ENCODE data around the gene BPHL.
"Not testable (repeated sequence)": the region's sequence is repeated elsewhere in the genome, so short reads cannot be mapped to it uniquely, and the experiment has no call there.

The BPHL gene

GRCh38 chr6:3194535-3195419 lies 76.3 kb downstream of the BPHL start:
- no peaks in the 10 kb centered on the region for H3K79me2 ChIP-seq (ENCODE audit: control insufficient read depth, insufficient read depth, low read length, unreplicated experiment)
- no peak overlapping the region for H3K4me3 ChIP-seq (ENCODE audit: low read depth, low read length)
- H3K27me3 ChIP-seq (ENCODE audit: insufficient read depth, low read length), result no peaks in the 10 kb centered on the region
- no peak overlapping the region for H3K27ac ChIP-seq (ENCODE audit: low read depth, low read length)
- no peaks in the 10 kb centered on the region for H3K4me1 ChIP-seq (ENCODE audit: control insufficient read depth, insufficient read depth, low read length, unreplicated experiment)
- no peak overlapping the region for H2AFZ ChIP-seq (ENCODE audit: low read length, unreplicated experiment)
- no peaks in the 10 kb centered on the region for H3K36me3 ChIP-seq (ENCODE audit: insufficient read depth, low read length)

GRCh38 chr6:3195420-3195694 lies 76.8 kb downstream of the BPHL start:
- Histone ChIP-seq H3K4me1 (ENCODE audit: control insufficient read depth, insufficient read depth, low read length, unreplicated experiment) (no peaks in the 10 kb centered on the region), H3K27me3 (ENCODE audit: insufficient read depth, low read length) (no peaks in the 10 kb centered on the region), H2AFZ (ENCODE audit: low read length, unreplicated experiment) (no peak overlapping the region), H3K79me2 (ENCODE audit: control insufficient read depth, insufficient read depth, low read length, unreplicated experiment) (no peaks in the 10 kb centered on the region), H3K27ac (ENCODE audit: low read depth, low read length) (no peak overlapping the region), H3K4me3 (ENCODE audit: low read depth, low read length) (no peak overlapping the region), H3K36me3 (ENCODE audit: insufficient read depth, low read length) (no peaks in the 10 kb centered on the region)

GRCh38 chr6:3195695-3196497 lies 77.4 kb downstream of the BPHL start:
- Histone ChIP-seq H3K36me3 (ENCODE audit: insufficient read depth, low read length) (no peaks in the 10 kb centered on the region), H3K4me3 (ENCODE audit: low read depth, low read length) (no peak overlapping the region), H3K27ac (ENCODE audit: low read depth, low read length) (no peak overlapping the region), H3K4me1 (ENCODE audit: control insufficient read depth, insufficient read depth, low read length, unreplicated experiment) (no peaks in the 10 kb centered on the region), H2AFZ (ENCODE audit: low read length, unreplicated experiment) (no peak overlapping the region), H3K27me3 (ENCODE audit: insufficient read depth, low read length) (no peaks in the 10 kb centered on the region), H3K79me2 (ENCODE audit: control insufficient read depth, insufficient read depth, low read length, unreplicated experiment) (no peaks in the 10 kb centered on the region)

- Histone ChIP-seq H3K4me1 (ENCODE audit: control insufficient read depth, insufficient read depth, low read length, unreplicated experiment) (no peaks in the 10 kb centered on the region), H3K4me3 (ENCODE audit: low read depth, low read length) (no peak overlapping the region), H3K27me3 (ENCODE audit: insufficient read depth, low read length) (no peaks in the 10 kb centered on the region), H3K36me3 (ENCODE audit: insufficient read depth, low read length) (no peaks in the 10 kb centered on the region), H2AFZ (ENCODE audit: low read length, unreplicated experiment) (no peak overlapping the region), H3K79me2 (ENCODE audit: control insufficient read depth, insufficient read depth, low read length, unreplicated experiment) (no peaks in the 10 kb centered on the region), H3K27ac (ENCODE audit: low read depth, low read length) (no peak overlapping the region)
Observed at GRCh38 chr6:3196770-3197169, 78.3 kb downstream of the BPHL start.

GRCh38 chr6:3197734-3198133 lies 79.2 kb downstream of the BPHL start:
- not testable (repeated sequence) for H3K4me1 ChIP-seq (ENCODE audit: control insufficient read depth, insufficient read depth, low read length, unreplicated experiment); H2AFZ ChIP-seq (ENCODE audit: low read length, unreplicated experiment); H3K79me2 ChIP-seq (ENCODE audit: control insufficient read depth, insufficient read depth, low read length, unreplicated experiment); H3K27me3 ChIP-seq (ENCODE audit: insufficient read depth, low read length); H3K4me3 ChIP-seq (ENCODE audit: low read depth, low read length); H3K27ac ChIP-seq (ENCODE audit: low read depth, low read length); H3K36me3 ChIP-seq (ENCODE audit: insufficient read depth, low read length)

- Histone ChIP-seq H3K79me2 (ENCODE audit: control insufficient read depth, insufficient read depth, low read length, unreplicated experiment) (no peaks in the 10 kb centered on the region), H3K27ac (ENCODE audit: low read depth, low read length) (no peak overlapping the region), H3K4me1 (ENCODE audit: control insufficient read depth, insufficient read depth, low read length, unreplicated experiment) (no peaks in the 10 kb centered on the region), H3K4me3 (ENCODE audit: low read depth, low read length) (no peak overlapping the region), H2AFZ (ENCODE audit: low read length, unreplicated experiment) (no peak overlapping the region), H3K27me3 (ENCODE audit: insufficient read depth, low read length) (no peaks in the 10 kb centered on the region), H3K36me3 (ENCODE audit: insufficient read depth, low read length) (no peaks in the 10 kb centered on the region)
Observed at GRCh38 chr6:3199382-3199781, 80.9 kb downstream of the BPHL start.

- Histone ChIP-seq H3K4me1 (ENCODE audit: control insufficient read depth, insufficient read depth, low read length, unreplicated experiment) (peaks cover 2% of the 10 kb centered on the region), H2AFZ (ENCODE audit: low read length, unreplicated experiment) (no peak overlapping the region), H3K27me3 (ENCODE audit: insufficient read depth, low read length) (no peaks in the 10 kb centered on the region), H3K4me3 (ENCODE audit: low read depth, low read length) (no peak overlapping the region), H3K36me3 (ENCODE audit: insufficient read depth, low read length) (no peaks in the 10 kb centered on the region), H3K79me2 (ENCODE audit: control insufficient read depth, insufficient read depth, low read length, unreplicated experiment) (no peaks in the 10 kb centered on the region), H3K27ac (ENCODE audit: low read depth, low read length) (no peak overlapping the region)
Observed at GRCh38 chr6:3200682-3201081, 82.2 kb downstream of the BPHL start.

- peaks cover 8% of the 10 kb centered on the region for H3K4me1 ChIP-seq (ENCODE audit: control insufficient read depth, insufficient read depth, low read length, unreplicated experiment)
- no peak overlapping the region for H3K27ac ChIP-seq (ENCODE audit: low read depth, low read length)
- no peaks in the 10 kb centered on the region for H3K27me3 ChIP-seq (ENCODE audit: insufficient read depth, low read length)
- no peaks in the 10 kb centered on the region for H3K79me2 ChIP-seq (ENCODE audit: control insufficient read depth, insufficient read depth, low read length, unreplicated experiment)
- no peak overlapping the region for H2AFZ ChIP-seq (ENCODE audit: low read length, unreplicated experiment)
- no peak overlapping the region for H3K4me3 ChIP-seq (ENCODE audit: low read depth, low read length)
- H3K36me3 ChIP-seq (ENCODE audit: insufficient read depth, low read length), result no peaks in the 10 kb centered on the region
Observed at GRCh38 chr6:3201388-3201787, 82.9 kb downstream of the BPHL start.

Measured in ACC112 (cell line).